Kidney epithelial cell (primary cell): ENCODE results near the gene ACTR2. TPM values are rescaled to one million over a fixed set of nuclear protein-coding genes. Genes with fewer than 3 reads are reported as not detected.
"Not testable (repeated sequence)": the region's sequence is repeated elsewhere in the genome, so short reads cannot be mapped to it uniquely, and the experiment has no call there.

Source experiments
- DNase-seq: peaks from one replicate; pipeline ENCODE4 v3.0.0-alpha.2; 2010; ENCODE audit warnings: low read depth
- H3K27me3 ChIP-seq: 2 replicates; pipeline ENCODE4 v1.6.0; 2011; ENCODE audit warnings: low read length; ENCODE audit not compliant: control insufficient read depth, insufficient read depth
- H3K36me3 ChIP-seq: 2 replicates; pipeline ENCODE4 v1.5.1; 2011; ENCODE audit warnings: low read length; ENCODE audit not compliant: control insufficient read depth, insufficient read depth
- H3K4me3 ChIP-seq: 2 replicates; pipeline ENCODE4 v1.5.1; 2011; ENCODE audit warnings: low read depth, mild to moderate bottlenecking, control low read depth, low read length
- CTCF ChIP-seq: IDR thresholded peaks from 2 replicates; pipeline ENCODE4 v1.5.1; 2011; ENCODE audit warnings: mild to moderate bottlenecking, moderate library complexity, low read length, control low read depth, inconsistent platforms; ENCODE audit not compliant: insufficient read depth, poor library complexity, severe bottlenecking
- total RNA-seq: library from RNA; depleted of rRNA; stranded (reverse); fragments of >200 nt; gene quantifications from 2 replicates; pipeline ENCODE4 v1.2.3, GENCODE V29; 2015

The ACTR2 gene
- 126 and 139 TPM in 2 replicates for total RNA-seq

GRCh38 chr2:65227456-65228262 lies at the start of gene ACTR2:
Gene ACTR2, plus strand, starts transcription at chr2:65227831. Its CDS starts 79 bp downstream, at chr2:65227910.
- no peaks in the 10 kb centered on the region for H3K27me3 ChIP-seq
- H3K36me3 ChIP-seq: no peaks in the 10 kb centered on the region
- no peak for TF ChIP-seq CTCF
- peak within 1 kb of the TSS; percentile 89 for H3K4me3 ChIP-seq
- peak; percentile 80 for DNase-seq

- TF ChIP-seq CTCF: no peak
- DNase-seq: no peak
- H3K27me3 ChIP-seq: no peaks in the 10 kb centered on the region
- no peaks in the 10 kb centered on the region for H3K36me3 ChIP-seq
- H3K4me3 ChIP-seq: no peak overlapping the region
These were observed 45.1 kb upstream of the ACTR2 start for GRCh38 chr2:65182570-65182969.

- H3K27me3 ChIP-seq, DNase-seq, H3K4me3 ChIP-seq, H3K36me3 ChIP-seq: not testable (repeated sequence)
These were observed 44.2 kb upstream of the ACTR2 start for GRCh38 chr2:65183406-65183805.

GRCh38 chr2:65185012-65185411 lies 42.6 kb upstream of the ACTR2 start:
- Histone ChIP-seq H3K4me3 (no peak overlapping the region), H3K27me3 (no peaks in the 10 kb centered on the region), H3K36me3 (no peaks in the 10 kb centered on the region)
- no peak for TF ChIP-seq CTCF
- DNase-seq: no peak

- no peak for TF ChIP-seq CTCF
- DNase-seq: no peak
- H3K36me3 ChIP-seq: no peaks in the 10 kb centered on the region
- H3K4me3 ChIP-seq: no peak overlapping the region
- no peaks in the 10 kb centered on the region for H3K27me3 ChIP-seq
These were observed 41.4 kb upstream of the ACTR2 start for GRCh38 chr2:65186093-65186868.
